DMS79 treated with DMSO at 0.1 percent for 48 hours (cell line): ENCODE measurements around the gene EXOC2.
A peak's percentile ranks its signal among the peaks of the same experiment; 100 is the strongest.
"Not testable (repeated sequence)": the region's sequence is repeated elsewhere in the genome, so short reads cannot be mapped to it uniquely, and the experiment has no call there.

Source experiments
- DNase-seq: peaks from one replicate; lab custom pipeline; 2025; lab: John Stamatoyannopoulos, UW

The EXOC2 gene

GRCh38 chr6:709471-710056 lies 16.6 kb upstream of the EXOC2 start:
- DNase-seq, result no peak

- no peak for DNase-seq
Observed at GRCh38 chr6:708237-708598, 15.3 kb upstream of the EXOC2 start.

- no peak for DNase-seq
Observed at GRCh38 chr6:707576-708236, 14.8 kb upstream of the EXOC2 start.

- DNase-seq, result no peak
Observed at GRCh38 chr6:706819-707381, 14.0 kb upstream of the EXOC2 start.

- no peak for DNase-seq
Observed at GRCh38 chr6:706146-706545, 13.2 kb upstream of the EXOC2 start.

GRCh38 chr6:705047-705446 lies 12.1 kb upstream of the EXOC2 start:
- DNase-seq, result no peak

GRCh38 chr6:704046-704445 lies 11.1 kb upstream of the EXOC2 start:
- no peak for DNase-seq

- no peak for DNase-seq
Observed at GRCh38 chr6:703552-703951, 10.6 kb upstream of the EXOC2 start.

GRCh38 chr6:701700-702479 lies 9.0 kb upstream of the EXOC2 start:
- no peak for DNase-seq

GRCh38 chr6:701215-701614 lies 8.3 kb upstream of the EXOC2 start:
- no peak for DNase-seq

GRCh38 chr6:700490-700889 lies 7.6 kb upstream of the EXOC2 start:
- DNase-seq, result no peak

GRCh38 chr6:699319-699718 lies 6.4 kb upstream of the EXOC2 start:
- DNase-seq, result no peak

GRCh38 chr6:694431-695126 lies 1.6 kb upstream of the EXOC2 start:
- DNase-seq, result not testable (repeated sequence)

- DNase-seq, result no peak
Observed at GRCh38 chr6:693723-694009, 727 bp upstream of the EXOC2 start.

- DNase-seq, result no peak
Observed at GRCh38 chr6:692356-692851, 535 bp downstream of the EXOC2 start.

GRCh38 chr6:689223-689622 lies 3.7 kb downstream of the EXOC2 start:
- no peak for DNase-seq

GRCh38 chr6:686497-686896 lies 6.4 kb downstream of the EXOC2 start:
- no peak for DNase-seq

- DNase-seq, result no peak
Observed at GRCh38 chr6:684831-685636, 7.9 kb downstream of the EXOC2 start.

- peak; percentile 7 for DNase-seq
Observed at GRCh38 chr6:683742-684440, 9.0 kb downstream of the EXOC2 start.

GRCh38 chr6:680666-681340 lies 12.1 kb downstream of the EXOC2 start:
- DNase-seq, result no peak
